Spleen (tissue), 11 donors: ENCODE data around the gene C10orf105. TPM values are rescaled to one million over a fixed set of nuclear protein-coding genes. Genes with fewer than 3 reads are reported as not detected.
A peak's percentile ranks its signal among the peaks of the same experiment; 100 is the strongest.

ENCODE experiments used
- DNase-seq: peaks from one replicate; pipeline ENCODE4 v3.0.0-alpha.2; 2020
- H3K27ac ChIP-seq, 8 donors: fragments of 200-600 bp; sonication (generic) in 7 of 8; 1 replicate in 4 of 8; 2 replicates in 4 of 8; pipeline versions ENCODE4 v1.5.0 to v1.8.0; 2016 to 2021; ENCODE audit warnings: inconsistent platforms in 4 of 8, mild to moderate bottlenecking in 4 of 8, moderate library complexity in 1 of 8
- H3K27me3 ChIP-seq, 7 donors: fragments of 200-600 bp; sonication (generic) in 6 of 7; replicated peaks in 1 of 7; 1 replicate in 4 of 7; 2 replicates in 3 of 7; pipeline versions ENCODE4 v1.5.0 to v1.8.0; 2016 to 2021; ENCODE audit warnings: inconsistent platforms in 3 of 7, mild to moderate bottlenecking in 1 of 7
- H3K36me3 ChIP-seq, 6 donors: fragments of 200-600 bp; sonication (generic) in 5 of 6; 1 replicate in 4 of 6; 2 replicates in 2 of 6; pipeline versions ENCODE4 v1.5.0 to v1.8.0; 2016 to 2021; ENCODE audit warnings: inconsistent platforms in 2 of 6
- H3K4me1 ChIP-seq, 6 donors: fragments of 200-600 bp; sonication (generic) in 5 of 6; 1 replicate in 3 of 6; 2 replicates in 3 of 6; pipeline versions ENCODE4 v1.5.0 to v1.8.0; 2016 to 2021; ENCODE audit warnings: inconsistent platforms in 3 of 6
- H3K4me3 ChIP-seq, 8 donors: fragments of 200-600 bp; sonication (generic) in 7 of 8; 1 replicate in 4 of 8; 2 replicates in 4 of 8; pipeline versions ENCODE4 v1.5.0 to v1.8.0; 2016 to 2021; ENCODE audit warnings: inconsistent platforms in 4 of 8, mild to moderate bottlenecking in 4 of 8, moderate library complexity in 2 of 8
- H3K9me3 ChIP-seq, 8 donors: fragments of 200-600 bp; sonication (generic) in 7 of 8; 1 replicate in 4 of 8; 2 replicates in 4 of 8; pipeline versions ENCODE4 v1.5.0 to v1.8.0; 2016 to 2021; ENCODE audit warnings: inconsistent platforms in 4 of 8
- CTCF ChIP-seq, 11 experiments: fragments of 200-600 bp in 7 of 11; fragments of 450-650 bp in 4 of 11; sonication (generic) in 4 of 11; IDR thresholded peaks in 8 of 11; conservative IDR thresholded peaks in 3 of 11; 1 replicate in 7 of 11; 2 replicates in 4 of 11; pipeline versions ENCODE4 v1.4.0 to v1.8.0; 2016 to 2021; ENCODE audit warnings: antibody characterized with exemption in 11 of 11, inconsistent platforms in 4 of 11, mild to moderate bottlenecking in 1 of 11
- POLR2A ChIP-seq, 3 donors: fragments of 450-650 bp; IDR thresholded peaks; one replicate each; pipeline ENCODE4 v1.5.1; 2017; ENCODE audit warnings: antibody characterized with exemption in 3 of 3, mild to moderate bottlenecking in 1 of 3
- POLR2AphosphoS5 ChIP-seq, 3 donors: sonication (generic); formaldehyde crosslinking; IDR thresholded peaks; one replicate each; pipeline ENCODE4 v1.5.1; 2017; ENCODE audit warnings: antibody characterized with exemption in 3 of 3
- WGBS, 5 donors: extraction: QIAGEN DNeasy Blood & Tissue Kit in 3 of 5; methylation state at CpG; one replicate each; pipeline versions ENCODE4 v1.1.5 to v1.1.7; 2013 to 2018; 5-methylcytosine and 5-hydroxymethylcytosine counted together
- intact Hi-C: fragments of 100-400 bp; cut with DNase I; formaldehyde crosslinking; loops from one replicate; pipeline ENCODE4 v1.15.0; 2023; ENCODE audit warnings: low total_unique reads
- polyA plus RNA-seq, 3 donors: library from polyadenylated mRNA; stranded (reverse); fragments of 200-250 nt; gene quantifications; one replicate each; pipeline ENCODE4 v1.2.1, GENCODE V29; 2013
- total RNA-seq, 7 donors: library from RNA; depleted of rRNA in 3 of 7; stranded (reverse); fragments of >200 nt in 3 of 7; fragmentation: NEBNext Ultra II Directional in 4 of 7; extraction: Animal tissue kit (Norgen Biotek cat#: 25700) in 4 of 7; gene quantifications; one replicate each; pipeline versions ENCODE4 v1.1.0 to v1.2.1, GENCODE V29; 2016 to 2021
- donor health status: healthy with polysubstance abuse.
- donor health status: DM: no; HTN: no; CAD: no; lungs with moderate emphysema.
- donor health status: DM: no; HTN: no; CAD: no.
- donor health status: Bipolar disorder and iron deficiency.
- donor health status: healthy.
- donor health status: DM: no; HTN: no; CAD: no.
- donor health status: DM: yes; HTN: yes; CAD: no.

Gene C10orf105
- total and polyA plus RNA-seq, 10 donors, result 0.08 to 4.4 (median 2.6) TPM

GRCh38 chr10:71735709-71736569 lies 16.4 kb upstream of the C10orf105 start:
- peaks cover 40 to 99% (median 87%) of the 10 kb centered on the region in 6 donors for H3K4me1 ChIP-seq
- DNase-seq, result peak; percentile 93
- intact Hi-C loops, result no loop called here
- H3K27ac ChIP-seq, result peak overlapping the region; percentile 81 to 98 (median 90)
- WGBS, 5 donors, result 40 to 56% (median 44%) methylated on average over 8 to 16 of the region's 16 CpGs
- no peaks in the 10 kb centered on the region for H3K9me3 ChIP-seq
- H3K4me3 ChIP-seq, result peak overlapping the region in 1 of 8 donors; percentile 47
- H3K36me3 ChIP-seq, result no peaks in the 10 kb centered on the region
- H3K27me3 ChIP-seq, result no peaks in the 10 kb centered on the region
- TF ChIP-seq POLR2A (IDR thresholded peaks at IDR 0.05) (no peak), POLR2AphosphoS5 (IDR thresholded peaks at IDR 0.05) (peak; percentile 79 to 83 (median 82)), CTCF (IDR thresholded peaks at IDR 0.05 in 8 of 11, conservative IDR thresholded peaks at IDR 0.05 in 3 of 11) (no peak)

DNA sequence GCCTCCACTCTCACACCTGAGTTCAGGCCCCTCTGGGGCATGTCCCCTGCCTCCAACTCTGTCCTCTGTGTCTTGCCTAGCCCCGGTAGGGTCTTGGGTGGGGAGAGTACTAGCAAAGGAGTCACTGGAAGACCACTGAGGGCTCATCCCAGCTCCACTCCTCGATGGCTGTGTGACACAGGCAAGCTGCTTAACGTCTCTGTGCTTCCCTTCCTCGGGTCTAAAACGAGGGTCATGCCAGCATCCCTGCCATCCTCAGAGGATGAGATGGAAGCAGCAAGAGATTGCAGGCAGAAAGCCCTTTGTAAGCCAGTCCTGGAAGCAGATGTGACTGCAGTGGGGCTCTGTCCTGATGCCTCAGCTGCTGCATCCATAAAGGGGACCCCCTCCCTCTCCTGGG lies 15.2 kb upstream of the C10orf105 start:
- Histone ChIP-seq H3K9me3 (no peaks in the 10 kb centered on the region), H3K36me3 (no peaks in the 10 kb centered on the region), H3K4me3 (peak overlapping the region in 1 of 8 donors; percentile 47), H3K4me1 (peaks cover 31 to 99% (median 86%) of the 10 kb centered on the region in 6 donors), H3K27me3 (no peaks in the 10 kb centered on the region), H3K27ac (peak overlapping the region; percentile 81 to 98 (median 90))
- intact Hi-C loops, result no loop called here
- WGBS, 5 donors, result 81 to 90% (median 88%) methylated on average over 4 to 5 of the region's 5 CpGs
- DNase-seq, result no peak
- TF ChIP-seq POLR2AphosphoS5 (IDR thresholded peaks at IDR 0.05) (no peak), CTCF (IDR thresholded peaks at IDR 0.05 in 8 of 11, conservative IDR thresholded peaks at IDR 0.05 in 3 of 11) (no peak), POLR2A (IDR thresholded peaks at IDR 0.05) (no peak)

DNA sequence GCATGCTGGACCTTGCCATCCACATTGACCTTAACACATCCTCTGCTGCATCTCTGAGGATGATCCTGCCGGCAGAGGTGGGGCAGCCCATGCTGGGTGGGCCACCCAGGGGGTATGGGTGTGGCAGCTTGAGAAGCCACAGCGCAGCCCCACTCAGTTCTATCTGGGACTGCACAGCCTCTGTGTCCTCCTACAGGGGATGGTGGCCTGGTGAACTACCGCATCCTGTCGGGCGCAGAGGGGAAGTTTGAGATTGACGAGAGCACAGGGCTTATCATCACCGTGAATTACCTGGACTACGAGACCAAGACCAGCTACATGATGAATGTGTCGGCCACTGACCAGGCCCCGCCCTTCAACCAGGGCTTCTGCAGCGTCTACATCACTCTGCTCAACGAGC lies 12.2 kb upstream of the C10orf105 start:
- no peaks in the 10 kb centered on the region for H3K9me3 ChIP-seq
- H3K4me1 ChIP-seq, result peaks cover 48 to 99% (median 89%) of the 10 kb centered on the region in 6 donors
- H3K4me3 ChIP-seq, result no peak overlapping the region
- no peaks in the 10 kb centered on the region for H3K36me3 ChIP-seq
- peak overlapping the region in 3 of 8 donors; percentile 3 to 98 (median 98) for H3K27ac ChIP-seq
- no peak for DNase-seq
- 73 to 84% (median 79%) methylated on average over 6 to 12 of the region's 12 CpGs for WGBS, 5 donors
- intact Hi-C loops, result no loop called here
- no peak for TF ChIP-seq CTCF (IDR thresholded peaks at IDR 0.05 in 8 of 11, conservative IDR thresholded peaks at IDR 0.05 in 3 of 11)
- TF ChIP-seq POLR2AphosphoS5 (IDR thresholded peaks at IDR 0.05), result no peak
- no peak for TF ChIP-seq POLR2A (IDR thresholded peaks at IDR 0.05)
- no peaks in the 10 kb centered on the region for H3K27me3 ChIP-seq

DNA sequence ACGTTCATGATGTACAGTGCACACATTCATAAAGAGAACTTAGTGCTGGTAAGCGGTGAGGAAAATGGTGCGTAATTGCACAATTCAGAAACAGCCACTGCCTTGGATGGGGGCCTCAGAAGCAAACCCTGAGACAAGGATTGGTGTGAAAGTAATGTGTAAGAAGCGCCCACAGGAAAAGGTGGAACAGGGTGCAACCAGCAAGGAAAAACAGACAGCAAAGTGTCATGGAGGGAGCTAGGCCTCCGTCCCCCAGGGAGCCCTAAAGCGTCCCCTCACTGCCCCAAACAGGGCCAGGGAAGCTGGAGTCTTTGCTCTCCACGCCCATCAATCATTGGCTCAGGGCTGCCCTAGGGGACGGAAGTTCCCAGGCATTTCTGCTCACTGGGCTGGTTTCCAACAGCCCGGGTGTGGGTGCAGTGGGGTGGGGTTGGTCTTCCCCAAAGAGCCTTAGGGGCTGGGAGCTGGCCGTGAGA lies 9.6 kb upstream of the C10orf105 start:
- H3K4me1 ChIP-seq, result peaks cover 43 to 99% (median 84%) of the 10 kb centered on the region in 6 donors
- peak; percentile 90 for DNase-seq
- no peaks in the 10 kb centered on the region for H3K9me3 ChIP-seq
- WGBS, 5 donors, result 26 to 43% (median 37%) methylated on average over 10 of the region's 10 CpGs
- no peaks in the 10 kb centered on the region for H3K36me3 ChIP-seq
- H3K27ac ChIP-seq, result peak overlapping the region; percentile 9 to 98 (median 94)
- TF ChIP-seq CTCF (IDR thresholded peaks at IDR 0.05 in 8 of 11, conservative IDR thresholded peaks at IDR 0.05 in 3 of 11), result no peak
- no peak for TF ChIP-seq POLR2A (IDR thresholded peaks at IDR 0.05)
- TF ChIP-seq POLR2AphosphoS5 (IDR thresholded peaks at IDR 0.05), result peak; percentile 58 to 62 (median 59)
- intact Hi-C loops, result no loop called here
- peak overlapping the region in 1 of 8 donors; percentile 57 for H3K4me3 ChIP-seq
- H3K27me3 ChIP-seq, result no peaks in the 10 kb centered on the region
